ENCODE measurements around the gene ZNF697. TPM values are rescaled to one million over a fixed set of nuclear protein-coding genes. Genes with fewer than 3 reads are reported as not detected.

Gene ZNF697
- total RNA-seq, 2 donors from 2014 or later: 12.0 to 14.8 TPM

DNA sequence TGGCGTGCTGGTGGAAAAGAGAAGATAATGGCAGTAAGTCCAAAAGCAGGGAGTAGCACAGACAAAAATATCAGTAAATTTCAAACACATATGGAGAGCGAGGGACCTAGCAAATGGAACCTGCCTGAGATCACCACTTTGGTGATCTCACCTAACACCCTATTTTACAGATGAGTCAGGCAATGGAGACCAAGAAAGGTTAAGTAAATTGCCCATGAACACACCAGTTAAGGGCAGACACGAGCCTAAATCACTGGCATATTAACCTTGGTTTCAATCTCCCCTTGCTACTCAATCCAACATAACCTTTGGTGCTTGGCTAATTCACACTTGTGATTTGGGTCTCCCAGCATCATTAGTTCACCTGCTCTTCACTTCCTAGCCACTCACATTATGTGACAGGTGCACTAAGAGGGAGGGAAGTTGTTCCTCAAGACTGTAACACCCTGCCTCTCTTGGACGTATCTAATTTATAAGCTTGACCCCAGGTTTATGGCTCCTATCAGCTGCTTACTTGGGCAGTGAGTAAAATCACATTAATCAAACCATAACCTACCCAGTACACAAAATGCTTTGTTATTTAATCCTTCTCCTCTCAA, 11.5 kb downstream of the ZNF697 start:
- H3K4me1 Mint-ChIP-seq: peaks cover 18% of the 10 kb centered on the region
- no peak overlapping the region for H3K27ac Mint-ChIP-seq
- peaks cover under 1% of the 10 kb centered on the region for H3K9me3 Mint-ChIP-seq
- TF ChIP-seq, protein P1, sequence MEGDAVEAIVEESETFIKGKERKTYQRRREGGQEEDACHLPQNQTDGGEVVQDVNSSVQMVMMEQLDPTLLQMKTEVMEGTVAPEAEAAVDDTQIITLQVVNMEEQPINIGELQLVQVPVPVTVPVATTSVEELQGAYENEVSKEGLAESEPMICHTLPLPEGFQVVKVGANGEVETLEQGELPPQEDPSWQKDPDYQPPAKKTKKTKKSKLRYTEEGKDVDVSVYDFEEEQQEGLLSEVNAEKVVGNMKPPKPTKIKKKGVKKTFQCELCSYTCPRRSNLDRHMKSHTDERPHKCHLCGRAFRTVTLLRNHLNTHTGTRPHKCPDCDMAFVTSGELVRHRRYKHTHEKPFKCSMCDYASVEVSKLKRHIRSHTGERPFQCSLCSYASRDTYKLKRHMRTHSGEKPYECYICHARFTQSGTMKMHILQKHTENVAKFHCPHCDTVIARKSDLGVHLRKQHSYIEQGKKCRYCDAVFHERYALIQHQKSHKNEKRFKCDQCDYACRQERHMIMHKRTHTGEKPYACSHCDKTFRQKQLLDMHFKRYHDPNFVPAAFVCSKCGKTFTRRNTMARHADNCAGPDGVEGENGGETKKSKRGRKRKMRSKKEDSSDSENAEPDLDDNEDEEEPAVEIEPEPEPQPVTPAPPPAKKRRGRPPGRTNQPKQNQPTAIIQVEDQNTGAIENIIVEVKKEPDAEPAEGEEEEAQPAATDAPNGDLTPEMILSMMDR (conservative IDR thresholded peaks at IDR 0.05): no peak
- 80 to 96% methylated on average over 1 to 4 of the region's 4 CpGs for WGBS, 2 experiments (ENCODE audit: insufficient coverage in 1 of 2, insufficient read length in 1 of 2)
- Histone ChIP-seq H3K36me3 (ENCODE audit: control insufficient read depth, insufficient read depth, low read length) (peaks cover 22% of the 10 kb centered on the region), H3K9me3 (ENCODE audit: control insufficient read depth, low read length) (no peaks in the 10 kb centered on the region), H3K27me3 (ENCODE audit: control insufficient read depth, insufficient read depth, low read length, poor library complexity, severe bottlenecking) (no peaks in the 10 kb centered on the region), H3K27ac (ENCODE audit: low read depth, low read length) (no peak overlapping the region), H3K4me3 (ENCODE audit: low read length) (no peak overlapping the region), H3K9ac (ENCODE audit: extremely low read depth, low read length, poor library complexity, severe bottlenecking) (no peak overlapping the region), H3K4me1 (ENCODE audit: control insufficient read depth, insufficient read depth, low read length) (peaks cover 3% of the 10 kb centered on the region)
- no peak for DNase-seq
- H3K27me3 Mint-ChIP-seq (ENCODE audit: insufficient read depth): no peaks in the 10 kb centered on the region
- H3K4me3 Mint-ChIP-seq: no peak overlapping the region
- H3K36me3 Mint-ChIP-seq (ENCODE audit: low read depth): peaks cover 8% of the 10 kb centered on the region

DNA sequence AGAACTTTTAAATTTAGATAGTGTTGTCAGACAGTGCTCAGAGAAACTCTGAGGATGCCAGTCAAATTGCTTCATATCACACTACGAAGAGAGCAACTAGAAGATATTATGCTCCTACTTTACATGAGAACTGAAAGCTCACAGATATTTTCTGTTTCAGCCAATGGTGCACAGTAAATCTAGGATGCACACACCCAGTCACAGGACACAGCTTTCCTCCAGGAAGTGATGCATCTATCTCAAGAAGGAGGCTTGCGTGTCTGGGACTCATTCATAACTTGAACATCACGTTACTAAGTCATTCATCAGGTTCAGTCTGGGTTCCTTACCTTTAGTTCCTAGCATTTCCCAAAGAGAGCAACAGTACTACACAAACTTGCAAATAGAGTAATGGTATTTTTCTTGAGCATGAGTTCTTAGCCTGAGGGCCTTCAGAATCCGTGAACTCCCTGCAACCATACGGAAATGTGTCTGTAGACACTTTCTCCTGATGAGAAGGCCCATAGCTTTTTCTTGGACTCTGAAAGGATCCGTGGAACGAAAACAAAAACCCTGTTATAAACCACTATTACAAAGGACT, 12.2 kb downstream of the ZNF697 start:
- Histone ChIP-seq H3K36me3 (ENCODE audit: control insufficient read depth, insufficient read depth, low read length) (peaks cover 19% of the 10 kb centered on the region), H3K9me3 (ENCODE audit: control insufficient read depth, low read length) (no peaks in the 10 kb centered on the region), H3K27ac (ENCODE audit: low read depth, low read length) (no peak overlapping the region), H3K9ac (ENCODE audit: extremely low read depth, low read length, poor library complexity, severe bottlenecking) (no peak overlapping the region), H3K4me1 (ENCODE audit: control insufficient read depth, insufficient read depth, low read length) (peaks cover 3% of the 10 kb centered on the region), H3K27me3 (ENCODE audit: control insufficient read depth, insufficient read depth, low read length, poor library complexity, severe bottlenecking) (no peaks in the 10 kb centered on the region), H3K4me3 (ENCODE audit: low read length) (no peak overlapping the region)
- Mint-ChIP-seq H3K9me3 (no peaks in the 10 kb centered on the region), H3K27ac (no peak overlapping the region), H3K27me3 (ENCODE audit: insufficient read depth) (no peaks in the 10 kb centered on the region), H3K4me1 (peaks cover 18% of the 10 kb centered on the region), H3K4me3 (no peak overlapping the region), H3K36me3 (ENCODE audit: low read depth) (peaks cover 3% of the 10 kb centered on the region)
- TF ChIP-seq, protein P1 (conservative IDR thresholded peaks at IDR 0.05): no peak
- DNase-seq: no peak
- 87 to 100% methylated on average over 3 to 7 of the region's 7 CpGs for WGBS, 2 experiments (ENCODE audit: insufficient coverage in 1 of 2, insufficient read length in 1 of 2)

DNA sequence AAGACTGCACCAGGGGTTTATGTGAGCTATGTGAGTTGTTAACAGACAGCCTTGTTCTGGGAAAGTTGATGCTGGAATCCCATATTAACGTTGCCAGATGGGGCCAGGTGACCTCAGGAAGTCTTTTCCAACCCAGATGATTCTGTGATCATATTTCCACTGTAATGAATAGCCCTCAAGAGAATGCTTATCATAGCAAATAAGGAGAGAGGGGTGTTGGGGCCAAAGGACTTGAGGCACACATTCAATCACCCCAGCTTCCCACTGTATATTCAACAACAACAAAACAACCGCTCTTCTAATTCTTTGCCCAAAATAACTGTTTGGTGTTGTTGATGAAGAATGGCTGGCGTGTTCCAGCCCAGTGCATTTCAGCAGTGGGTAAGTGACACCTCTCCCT, 14.1 kb downstream of the ZNF697 start:
- no peaks in the 10 kb centered on the region for H3K9me3 ChIP-seq (ENCODE audit: control insufficient read depth, low read length)
- peaks cover 3% of the 10 kb centered on the region for H3K4me1 ChIP-seq (ENCODE audit: control insufficient read depth, insufficient read depth, low read length)
- peaks cover 19% of the 10 kb centered on the region for H3K36me3 ChIP-seq (ENCODE audit: control insufficient read depth, insufficient read depth, low read length)
- no peak overlapping the region for H3K9ac ChIP-seq (ENCODE audit: extremely low read depth, low read length, poor library complexity, severe bottlenecking)
- no peak overlapping the region for H3K27ac ChIP-seq (ENCODE audit: low read depth, low read length)
- H3K4me3 ChIP-seq (ENCODE audit: low read length): no peak overlapping the region
- TF ChIP-seq, protein P1 (conservative IDR thresholded peaks at IDR 0.05): no peak
- H3K27ac Mint-ChIP-seq: no peak overlapping the region
- peaks cover 8% of the 10 kb centered on the region for H3K36me3 Mint-ChIP-seq (ENCODE audit: low read depth)
- no peaks in the 10 kb centered on the region for H3K27me3 Mint-ChIP-seq (ENCODE audit: insufficient read depth)
- no peaks in the 10 kb centered on the region for H3K27me3 ChIP-seq (ENCODE audit: control insufficient read depth, insufficient read depth, low read length, poor library complexity, severe bottlenecking)
- H3K9me3 Mint-ChIP-seq: no peaks in the 10 kb centered on the region
- H3K4me1 Mint-ChIP-seq: peaks cover 10% of the 10 kb centered on the region
- 83 to 98% methylated on average over 1 to 3 of the region's 3 CpGs for WGBS, 2 experiments (ENCODE audit: insufficient coverage in 1 of 2, insufficient read length in 1 of 2)
- DNase-seq: no peak
- no peak overlapping the region for H3K4me3 Mint-ChIP-seq

Data from endodermal cell (in vitro differentiated cells).